HG03103 (cell line): ENCODE data around the gene ANP32B.
"Not testable (repeated sequence)": the region's sequence is repeated elsewhere in the genome, so short reads cannot be mapped to it uniquely, and the experiment has no call there.

Experiments used
- ATAC-seq: cut with Tn5 transposase; IDR thresholded peaks from one replicate; pipeline ENCODE4 v1.9.1; 2021; ENCODE audit warnings: low read depth; ENCODE audit not compliant: unreplicated experiment

ANP32B gene

DNA sequence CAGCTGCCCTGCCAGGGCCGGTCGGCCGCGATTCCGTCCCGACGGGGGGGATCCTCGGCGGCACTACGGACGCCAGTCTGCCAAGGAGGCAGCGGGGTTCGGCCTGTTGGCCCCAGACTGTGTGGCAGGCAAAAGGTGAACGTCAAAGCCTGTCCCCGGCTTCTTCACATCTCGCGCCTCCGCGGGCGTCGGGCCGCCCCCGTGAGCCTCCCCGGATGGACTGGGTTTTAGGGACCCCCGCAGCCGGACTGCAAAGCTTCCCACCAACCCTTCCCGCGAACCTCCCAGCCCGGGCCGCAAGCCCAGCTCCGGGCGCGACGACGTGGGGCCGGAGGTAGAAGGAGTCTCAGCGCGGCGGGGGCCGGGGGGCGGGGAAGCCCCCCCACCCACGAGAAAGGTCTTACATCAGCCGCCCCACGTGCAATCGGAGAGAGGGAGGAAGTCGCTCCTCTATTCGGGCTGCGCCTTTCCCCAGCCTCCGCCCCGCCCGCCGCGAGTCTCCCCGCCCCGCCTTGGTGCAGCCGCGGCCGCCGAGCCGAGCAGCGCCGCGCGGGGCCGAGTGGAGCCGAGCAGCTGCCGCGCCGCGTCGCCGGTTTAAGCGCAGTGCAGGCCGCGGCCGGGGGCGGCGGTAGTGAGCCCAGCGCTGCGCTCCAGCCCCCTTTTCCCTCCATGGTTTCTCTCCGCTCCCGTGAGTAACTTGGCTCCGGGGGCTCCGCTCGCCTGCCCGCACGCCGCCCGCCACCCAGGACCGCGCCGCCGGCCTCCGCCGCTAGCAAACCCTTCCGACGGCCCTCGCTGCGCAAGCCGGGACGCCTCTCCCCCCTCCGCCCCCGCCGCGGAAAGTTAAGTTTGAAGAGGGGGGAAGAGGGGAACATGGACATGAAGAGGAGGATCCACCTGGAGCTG, at the start of gene ANP32B:
ANP32B (plus strand) TSS at position 659 of the 906 bp plus-strand sequence; CDS start at position 874, 215 bp downstream.
- peak; percentile 69 for ATAC-seq

DNA sequence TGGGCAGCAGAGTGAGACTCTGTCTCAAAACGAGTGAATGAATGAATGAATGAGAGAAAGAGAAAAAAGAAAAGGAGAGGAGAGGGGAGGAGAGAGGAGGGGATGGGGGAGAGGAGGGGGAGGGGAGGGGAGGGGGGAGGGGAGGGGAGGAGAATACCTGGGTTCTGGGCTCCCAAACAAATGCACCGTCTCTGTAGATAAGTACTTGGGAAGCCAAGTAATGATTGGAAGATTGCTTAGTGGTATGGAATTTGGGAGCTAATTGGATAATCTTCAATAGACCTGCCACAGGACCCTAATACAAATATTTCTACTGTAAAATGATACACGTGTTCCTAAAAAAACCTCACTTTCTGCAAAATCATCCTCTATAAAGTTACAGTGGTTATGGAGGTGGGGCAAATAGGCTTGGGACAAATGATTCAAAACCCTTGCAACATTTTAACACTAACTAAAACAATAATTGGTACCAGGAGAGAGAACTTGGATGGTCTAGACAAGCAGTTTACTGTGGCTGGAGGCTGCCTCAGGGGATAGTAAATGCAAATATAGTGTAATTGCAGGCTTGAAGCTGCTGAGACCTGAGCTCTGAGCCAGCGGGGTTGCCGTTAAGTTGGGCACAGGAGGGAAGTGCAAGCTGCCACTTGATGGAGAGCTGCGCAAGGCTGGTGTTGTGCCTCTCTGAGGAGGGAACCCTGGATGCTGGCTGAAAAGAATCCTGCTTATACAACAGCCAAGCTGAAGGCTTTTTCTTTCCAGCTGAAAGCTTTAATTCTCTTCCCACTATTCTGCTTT, 48.6 kb upstream of the ANP32B start:
- no peak for ATAC-seq

DNA sequence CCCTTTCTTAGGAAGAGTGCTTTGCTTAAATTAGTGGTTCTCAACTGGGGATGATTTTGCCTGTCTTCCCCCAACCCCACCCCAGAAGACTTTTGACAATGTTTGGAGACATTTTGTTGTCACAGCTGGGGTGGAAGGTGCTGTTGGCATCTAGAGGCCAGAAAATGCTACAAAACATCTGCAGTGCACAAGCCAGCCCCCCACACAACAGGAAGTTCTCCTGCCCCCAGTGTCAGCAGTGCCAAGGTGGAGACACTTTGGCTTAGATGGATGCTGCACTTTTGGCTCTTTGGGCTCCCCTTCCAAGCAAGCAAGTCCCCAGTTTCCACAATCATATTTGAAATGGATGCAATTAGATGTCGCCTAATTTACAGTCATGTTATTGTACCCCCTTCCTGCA, 47.9 kb upstream of the ANP32B start:
- ATAC-seq = no peak

DNA sequence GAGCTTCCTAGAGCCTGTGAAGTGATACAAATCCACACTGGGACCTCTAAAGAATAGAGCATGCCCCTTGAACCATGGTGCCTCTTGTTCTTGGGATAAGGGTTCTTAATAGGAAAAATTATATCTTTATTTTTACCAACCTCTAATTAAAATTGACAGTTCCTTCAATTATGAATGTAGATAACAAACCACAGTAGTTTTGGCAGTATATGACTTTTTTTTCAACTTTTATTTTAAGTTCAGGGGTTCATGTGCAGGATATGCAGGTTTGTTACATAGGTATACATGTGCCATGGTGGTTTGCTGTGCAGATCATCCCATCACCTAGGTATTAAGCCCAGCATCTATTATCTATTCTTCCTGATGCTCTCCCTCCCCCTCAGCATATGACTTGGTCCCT, 46.1 kb upstream of the ANP32B start:
- ATAC-seq = no peak

DNA sequence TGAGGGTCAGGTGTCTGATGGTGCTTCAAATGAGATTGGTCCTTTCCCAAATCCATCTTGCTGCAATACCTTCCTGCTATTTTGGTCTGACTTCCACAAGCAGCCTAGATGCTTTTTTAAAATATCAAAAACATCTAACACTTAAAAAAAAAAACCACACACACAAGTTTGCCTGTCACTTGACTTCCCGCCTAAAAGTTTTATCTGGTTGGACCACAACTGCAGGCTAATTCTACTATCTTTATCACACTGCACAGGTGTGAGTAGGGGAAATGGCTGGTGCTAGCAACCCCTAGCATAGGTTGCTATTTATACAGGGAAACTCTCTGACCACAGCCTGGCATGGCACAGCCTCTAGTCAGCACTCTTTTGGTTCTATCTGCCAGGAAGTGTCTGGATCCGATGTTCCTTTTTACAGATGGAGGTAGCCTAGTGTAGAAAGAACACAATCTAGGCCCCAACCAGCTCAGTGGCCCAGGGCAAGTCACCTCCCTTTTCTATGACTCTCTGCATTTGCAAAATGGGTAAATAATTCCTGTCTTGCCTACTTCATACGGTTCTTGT, 45.0 kb upstream of the ANP32B start, which contains the start of gene HEMGN:
HEMGN (minus strand) TSS at position 92 of the 564 bp plus-strand sequence; CDS start at position 56, 36 bp downstream.
- ATAC-seq = no peak

DNA sequence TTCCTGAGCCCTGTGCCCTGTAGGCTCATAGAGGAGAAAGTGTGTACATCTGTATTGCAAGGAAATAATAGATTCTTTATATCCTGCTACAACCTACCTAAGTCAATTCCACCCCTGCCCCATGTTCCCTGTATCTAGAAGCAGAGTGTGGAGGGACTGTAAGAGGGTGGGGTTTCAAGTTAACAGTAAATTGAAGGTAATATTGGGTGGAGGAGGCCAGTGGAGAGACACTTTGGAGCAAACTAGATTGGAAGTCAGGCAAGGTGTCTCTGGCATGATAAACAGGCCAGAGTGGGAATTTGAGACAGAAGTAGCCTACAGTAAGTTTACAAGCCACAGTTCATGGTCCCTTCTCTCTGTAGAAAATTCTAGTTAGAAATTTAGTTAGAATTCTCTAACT, 42.9 kb upstream of the ANP32B start:
- ATAC-seq = no peak

DNA sequence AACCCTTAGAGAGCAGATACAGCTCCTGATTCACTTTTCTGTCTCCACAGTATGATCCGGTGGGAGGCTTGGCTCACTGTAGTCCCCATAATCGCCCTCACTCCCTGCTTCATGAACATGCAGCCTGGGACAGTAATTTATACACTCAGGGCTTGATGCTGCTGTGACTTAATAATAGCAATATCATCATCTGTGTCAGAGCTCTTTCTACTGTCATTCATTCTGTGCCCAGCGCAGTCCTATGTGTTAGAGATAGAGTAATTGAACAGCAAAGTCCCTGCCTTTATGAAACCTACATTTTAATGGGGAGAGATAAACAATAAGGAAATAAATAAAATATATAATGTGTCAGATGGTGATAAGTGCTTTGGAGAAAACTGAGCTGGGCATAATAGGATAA, 42.4 kb upstream of the ANP32B start:
- no peak for ATAC-seq

DNA sequence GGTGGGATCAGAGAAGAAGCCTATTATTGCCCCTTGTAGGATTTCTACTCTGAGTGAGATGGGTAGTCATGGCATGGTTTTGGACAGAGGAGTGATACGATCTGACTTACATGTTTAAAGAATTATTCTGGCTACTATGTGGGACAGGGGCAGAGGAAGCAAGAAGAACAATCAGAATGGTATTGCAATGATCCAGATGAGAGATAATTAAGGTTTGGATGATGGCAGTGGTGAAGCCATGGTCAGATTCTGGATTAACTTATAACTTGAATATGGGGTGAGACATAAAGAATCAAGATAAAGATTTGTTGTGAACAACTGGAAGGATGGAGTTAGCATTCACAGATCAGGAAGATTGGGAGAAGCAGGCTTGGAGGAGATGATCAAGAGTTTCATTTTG, 41.8 kb upstream of the ANP32B start:
- no peak for ATAC-seq

DNA sequence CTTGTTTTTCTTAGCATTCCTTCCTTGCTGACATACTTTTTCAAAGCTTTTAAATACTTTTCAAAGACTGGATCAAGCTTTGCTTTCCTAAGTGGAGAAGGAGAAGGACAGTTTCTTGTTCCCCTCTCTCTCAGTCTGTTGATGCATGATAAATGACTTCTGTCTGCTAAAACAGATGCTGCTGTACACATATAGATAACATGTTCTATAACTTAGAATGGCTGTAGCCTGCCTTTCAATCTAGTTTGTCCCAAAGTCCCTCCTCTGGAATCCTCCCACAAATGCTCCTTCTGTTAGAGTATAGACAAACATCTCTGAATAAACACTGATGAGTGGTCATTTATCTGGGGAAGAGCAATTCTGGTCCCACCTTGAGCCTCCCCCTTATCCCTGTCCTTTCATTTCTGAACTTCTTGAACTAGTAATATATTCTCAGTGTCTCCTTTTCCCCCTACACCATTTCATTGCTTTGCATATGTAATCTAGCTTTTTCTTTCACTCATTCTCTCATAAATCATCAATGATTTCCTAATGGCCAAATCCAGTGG, 39.8 kb upstream of the ANP32B start:
- ATAC-seq = no peak

DNA sequence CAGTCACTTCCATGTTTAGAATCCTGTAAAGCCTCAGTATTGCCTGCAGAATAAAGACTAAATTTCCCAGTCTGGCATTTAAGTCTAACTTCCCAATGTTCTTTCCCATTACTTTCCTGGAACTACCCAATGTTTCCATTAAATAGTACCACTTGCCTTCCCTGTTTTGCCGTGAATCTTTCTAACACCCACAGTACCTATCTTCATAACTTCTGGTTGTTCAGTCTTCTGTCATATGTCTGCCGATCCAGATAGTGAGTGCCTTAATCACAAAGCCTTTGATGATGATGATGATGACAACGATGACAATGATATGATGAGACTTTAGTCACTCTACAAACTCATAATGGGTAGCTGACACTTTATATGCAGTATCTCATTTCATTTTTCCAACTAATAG, 38.5 kb upstream of the ANP32B start:
- ATAC-seq = no peak

DNA sequence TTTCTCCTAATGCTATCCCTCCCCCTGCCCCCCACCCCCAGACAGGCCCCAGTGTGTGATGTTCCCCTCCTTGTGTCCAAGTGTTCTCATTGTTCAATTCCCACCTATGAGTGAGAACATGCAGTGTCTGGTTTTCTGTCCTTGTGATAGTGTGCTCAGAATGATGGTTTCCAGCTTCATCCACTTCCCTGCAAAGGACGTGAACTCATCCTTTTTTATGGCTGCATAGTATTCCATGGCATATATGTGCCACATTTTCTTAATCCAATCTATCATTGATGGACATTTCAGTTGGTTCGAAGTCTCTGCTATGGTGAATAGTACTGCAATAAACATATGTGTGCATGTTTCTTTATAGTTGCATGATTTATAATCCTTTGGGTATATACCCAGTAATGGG, 37.7 kb upstream of the ANP32B start:
- ATAC-seq = not testable (repeated sequence)

DNA sequence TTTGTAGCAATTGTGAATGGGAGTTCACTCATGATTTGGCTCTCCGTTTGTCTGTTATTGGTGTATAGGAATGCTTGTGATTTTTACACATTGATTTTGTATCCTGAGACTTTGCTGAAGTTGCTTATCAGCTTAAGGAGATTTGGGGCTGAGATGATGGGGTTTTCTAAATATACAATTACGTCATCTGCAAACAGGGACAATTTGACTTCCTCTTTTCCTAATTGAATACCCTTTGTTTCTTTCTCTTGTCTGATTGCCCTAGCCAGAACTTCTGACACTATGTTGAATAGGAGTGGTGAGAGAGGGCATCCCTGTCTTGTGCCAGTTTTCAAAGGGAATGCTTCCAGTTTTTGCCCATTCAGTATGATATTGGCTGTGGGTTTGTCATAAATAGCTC, 36.0 kb upstream of the ANP32B start:
- not testable (repeated sequence) for ATAC-seq

DNA sequence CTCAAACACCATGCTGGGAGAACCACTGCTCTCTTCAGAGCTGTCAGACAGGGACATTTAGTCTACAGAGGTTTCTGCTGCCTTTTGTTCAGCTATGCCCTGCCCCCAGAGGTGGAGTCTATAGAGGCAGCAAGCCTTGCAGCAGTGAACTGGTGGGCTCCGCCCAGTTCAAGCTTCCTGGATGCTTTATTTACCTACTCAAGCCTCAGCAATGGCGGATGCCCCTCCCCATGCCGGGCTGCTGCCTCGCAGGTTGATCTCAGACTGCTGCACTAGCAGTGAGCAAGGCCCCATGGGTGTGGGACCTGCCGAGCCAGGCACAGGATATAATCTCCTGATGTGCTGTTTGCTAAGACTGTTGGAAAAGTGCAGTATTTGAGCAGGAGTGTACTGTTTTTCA, 32.3 kb upstream of the ANP32B start:
- not testable (repeated sequence) for ATAC-seq

DNA sequence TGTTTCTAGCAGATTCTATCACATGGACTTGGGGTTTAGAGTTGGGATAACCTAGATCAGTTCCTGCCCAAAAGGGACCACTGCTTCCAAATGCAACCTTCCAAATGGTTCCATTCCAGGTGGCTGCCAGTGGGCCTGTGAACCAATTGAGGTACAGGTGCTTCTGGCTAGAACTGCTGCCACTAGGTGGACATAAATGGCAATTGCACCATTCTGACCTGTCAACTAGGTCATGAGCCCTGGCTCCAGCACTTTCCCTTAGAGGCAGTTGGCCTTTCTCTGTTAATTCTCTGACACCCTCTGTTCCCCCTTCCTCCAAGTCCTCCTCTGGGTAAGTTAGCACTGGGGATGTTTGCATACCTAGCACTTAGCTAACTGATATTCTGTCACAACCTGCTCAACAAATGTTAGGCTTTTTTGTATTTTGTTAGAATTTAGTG, 28.6 kb upstream of the ANP32B start:
- peak; percentile 54 for ATAC-seq

DNA sequence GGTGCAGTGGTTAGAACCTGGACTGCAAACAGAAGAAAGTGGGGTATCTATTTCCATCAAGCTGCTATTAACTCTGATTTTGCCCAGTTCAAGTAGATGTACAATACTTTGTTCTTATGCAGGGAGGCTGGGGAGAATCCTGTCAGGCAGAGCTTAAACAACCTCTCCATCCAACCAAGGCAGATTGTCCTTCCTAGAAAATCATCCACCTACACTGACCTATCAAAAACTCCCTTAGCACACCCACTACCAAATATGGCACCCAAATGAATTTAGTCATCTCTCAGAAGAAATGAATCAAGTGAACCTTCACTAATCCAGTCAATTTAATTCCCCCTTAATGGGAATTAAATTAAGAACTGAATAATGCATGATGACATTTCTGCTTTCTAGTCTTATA, 26.8 kb upstream of the ANP32B start:
- no peak for ATAC-seq

DNA sequence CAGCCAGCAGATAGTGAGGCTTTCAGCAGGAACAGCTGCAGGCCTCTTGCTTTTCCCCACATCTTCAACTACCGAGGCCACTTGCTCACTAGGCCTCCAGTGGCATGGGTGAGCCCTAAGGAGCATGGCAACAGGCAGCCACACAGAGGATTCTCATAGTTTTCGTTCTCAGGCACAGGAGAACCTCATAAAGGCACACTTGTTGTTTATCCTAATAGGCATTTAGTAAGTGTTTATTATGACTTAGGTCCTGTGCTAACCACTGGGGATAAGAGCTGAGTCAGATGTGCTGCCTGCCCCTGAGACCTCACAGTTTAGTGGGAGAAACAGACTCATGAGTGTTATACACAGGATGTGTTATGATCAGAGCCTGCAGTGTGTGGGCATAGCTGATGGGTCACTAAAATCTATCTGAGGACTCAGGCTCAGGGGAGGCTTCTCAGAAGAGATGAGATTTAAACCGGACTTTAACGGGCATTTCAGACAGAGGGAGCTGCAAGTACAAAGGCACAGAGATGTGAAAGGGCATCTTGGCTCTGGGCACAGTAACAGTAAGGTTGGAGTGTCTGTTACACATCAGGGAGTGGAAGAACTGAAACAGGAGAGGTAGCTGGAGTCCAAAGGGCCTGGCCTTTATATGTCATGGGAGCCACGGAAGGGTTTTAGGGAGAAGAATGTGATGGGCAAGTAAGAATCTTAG, 24.2 kb upstream of the ANP32B start:
- no peak for ATAC-seq

DNA sequence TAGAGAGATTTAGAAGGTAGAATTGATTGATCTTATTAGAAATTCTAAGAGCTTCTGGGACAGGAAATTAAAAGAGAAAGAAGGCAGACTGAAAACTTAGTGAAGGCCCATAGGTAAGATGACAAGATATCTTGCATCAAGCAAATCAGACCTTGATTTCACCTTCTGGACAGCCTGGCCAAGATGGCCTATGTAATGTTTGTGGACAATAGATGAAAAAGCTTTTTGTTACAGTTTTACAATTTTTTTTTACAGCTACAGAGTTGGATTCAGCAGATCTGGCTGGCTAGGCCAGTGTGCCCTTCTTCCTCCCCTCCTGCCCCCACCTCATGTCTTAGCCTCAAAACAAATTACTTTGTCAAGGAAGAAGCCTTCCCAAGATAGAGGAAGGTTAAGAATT, 23.6 kb upstream of the ANP32B start:
- ATAC-seq = no peak

DNA sequence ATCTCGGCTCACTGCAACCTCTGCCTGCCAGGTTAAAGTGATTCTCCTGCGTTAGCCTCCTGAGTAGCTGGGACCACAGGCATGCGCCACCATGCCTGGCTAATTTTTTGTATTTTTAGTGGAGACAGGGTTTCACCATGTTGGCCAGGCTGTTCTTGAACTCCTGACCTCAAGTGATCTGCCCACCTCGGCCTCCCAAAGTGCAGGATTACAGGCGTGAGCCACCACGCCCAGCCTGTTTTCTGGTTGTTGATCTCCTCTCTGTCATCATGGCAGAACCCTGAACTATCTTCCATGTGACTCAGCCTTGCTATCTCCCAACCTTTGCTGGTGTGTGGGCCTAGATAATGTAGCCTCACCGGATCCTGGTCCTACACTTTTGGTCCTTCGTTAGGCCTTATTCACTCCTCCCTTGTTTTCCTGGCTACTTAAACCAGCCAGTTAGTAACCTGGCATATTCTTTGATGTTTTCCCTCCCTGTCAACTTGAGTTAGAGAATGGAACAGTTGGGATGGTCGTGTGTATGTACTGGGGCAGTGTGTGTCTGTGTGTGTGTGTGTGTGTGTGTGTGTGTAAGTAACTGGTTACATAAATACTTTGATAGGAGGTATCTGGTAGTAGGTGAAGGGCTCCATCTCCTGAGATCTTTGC, 22.3 kb upstream of the ANP32B start:
- ATAC-seq = not testable (repeated sequence)

DNA sequence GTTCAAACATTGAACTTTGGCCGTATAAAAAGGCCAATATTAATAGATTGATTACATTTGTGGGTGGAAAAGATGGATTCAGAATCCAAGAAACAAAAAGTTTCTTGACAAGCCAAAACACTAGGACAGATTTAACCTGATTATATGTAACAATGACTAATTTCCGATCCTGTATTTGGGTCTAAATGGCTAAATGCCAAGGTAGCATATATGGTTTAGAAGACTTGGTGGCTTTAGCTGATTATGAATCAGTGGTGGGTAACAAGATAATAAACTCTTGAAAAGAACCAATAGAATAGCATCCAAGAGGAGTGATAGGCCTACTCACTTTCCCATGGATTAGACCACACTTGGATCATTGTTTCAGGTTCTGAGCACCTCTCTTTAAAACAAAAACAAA, 21.8 kb upstream of the ANP32B start:
- ATAC-seq = no peak

DNA sequence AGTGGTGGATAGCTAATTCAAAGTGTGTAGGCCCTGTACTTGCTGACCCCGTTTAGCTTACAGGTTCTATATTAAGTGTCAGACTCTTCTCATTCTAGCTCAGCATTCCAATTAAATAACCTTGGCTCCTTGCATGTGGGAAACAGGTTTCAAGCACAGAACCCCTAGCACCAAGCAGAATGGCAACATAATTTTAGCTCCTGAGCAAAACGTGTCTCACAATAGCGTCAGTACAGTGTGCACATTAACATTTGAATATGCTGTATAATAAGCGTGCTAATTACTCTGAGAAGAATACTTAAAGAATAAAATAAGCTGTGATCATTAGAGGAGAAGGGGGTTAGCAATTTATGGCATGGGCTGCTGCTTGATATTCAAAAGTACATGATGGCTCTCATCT, 21.0 kb upstream of the ANP32B start:
- no peak for ATAC-seq
